K562 (cell line): ENCODE measurements around the gene MGAT5.

Experiments used
- CEBPB ChIP-seq: fragments of 450-650 bp; IDR thresholded peaks from 2 replicates; pipeline ENCODE4 v1.6.1; 2016; ENCODE audit warnings: missing genetic modification characterization, missing compliant biosample characterization
- CREM ChIP-seq: IDR thresholded peaks from 2 replicates; pipeline ENCODE4 v1.6.1; 2014; ENCODE audit warnings: antibody characterized with exemption, low read depth
- FIP1L1 ChIP-seq: fragments of 200-400 bp; formaldehyde crosslinking; IDR thresholded peaks from 2 replicates; pipeline ENCODE4 v1.6.1; 2018; ENCODE audit warnings: mild to moderate bottlenecking, low read depth, low read length; ENCODE audit not compliant: poor library complexity, severe bottlenecking
- MBD2 ChIP-seq: sonication (generic); IDR thresholded peaks from 2 replicates; pipeline ENCODE4 v1.6.1; 2016; ENCODE audit warnings: low read depth, borderline replicate concordance
- RAD21 ChIP-seq, 2 experiments: fragments of 250-450 bp in 1 of 2; fragments of 450-650 bp in 1 of 2; sonication (Bioruptor Pico) in 1 of 2; formaldehyde crosslinking in 1 of 2; IDR thresholded peaks in 1 of 2; conservative IDR thresholded peaks in 1 of 2; 2 replicates each; pipeline versions ENCODE4 v1.4.0 to v1.8.0; 2020 to 2022; ENCODE audit warnings: mild to moderate bottlenecking in 2 of 2, moderate library complexity in 1 of 2
- SIN3B ChIP-seq: fragments of 450-650 bp; IDR thresholded peaks from 2 replicates; pipeline ENCODE4 v1.6.1; 2017; ENCODE audit warnings: low read depth, mild to moderate bottlenecking, moderate library complexity
- SREBF1 ChIP-seq: fragments of 150-350 bp; IDR thresholded peaks from 2 replicates; pipeline ENCODE4 v1.6.1; 2014; ENCODE audit warnings: antibody characterized with exemption, low read depth, low read length, borderline replicate concordance
- SUPT5H ChIP-seq: fragments of 450-650 bp; IDR thresholded peaks from 2 replicates; pipeline ENCODE4 v1.6.1; 2016
- ZNF347 ChIP-seq: fragments of 450-650 bp; formaldehyde crosslinking; IDR thresholded peaks from 2 replicates; pipeline ENCODE4 v1.4.0; 2020; ENCODE audit warnings: low read depth, mild to moderate bottlenecking, moderate library complexity
- TF ChIP-seq, protein P1 (sequence below), 3 experiments: IDR thresholded peaks in 2 of 3; conservative IDR thresholded peaks in 1 of 3; 2 replicates each; pipeline ENCODE4 v1.5.1; 2011 to 2012; ENCODE audit warnings: low read length in 3 of 3, mild to moderate bottlenecking in 3 of 3, control low read depth in 2 of 3, improper control_type of control experiment in 1 of 3, inconsistent platforms in 1 of 3, low read depth in 1 of 3, mixed read lengths in 1 of 3, moderate library complexity in 1 of 3; ENCODE audit not compliant: insufficient read depth in 2 of 3

DNA sequence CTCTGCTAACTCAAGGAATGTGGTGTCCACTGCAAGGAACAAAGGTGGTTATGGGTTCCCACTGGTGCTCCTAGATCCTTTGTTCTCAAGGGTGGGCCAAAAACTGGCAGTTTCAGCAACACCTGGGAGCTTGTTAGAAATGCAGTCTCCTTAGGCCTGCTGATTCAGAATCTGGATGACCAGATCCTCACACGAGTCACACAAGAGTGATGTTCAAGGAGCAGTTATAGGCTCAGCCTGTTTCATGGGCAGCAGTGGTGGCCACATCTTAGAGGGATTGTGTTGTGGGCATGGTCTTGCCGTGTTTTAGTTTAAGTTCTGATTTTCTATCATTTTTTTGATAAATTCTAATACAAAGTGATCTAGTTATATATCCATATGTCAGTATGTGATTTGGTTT is 28.7 kb upstream of the MGAT5 start:
- TF ChIP-seq ZNF347 = no peak
- TF ChIP-seq, protein P1, sequence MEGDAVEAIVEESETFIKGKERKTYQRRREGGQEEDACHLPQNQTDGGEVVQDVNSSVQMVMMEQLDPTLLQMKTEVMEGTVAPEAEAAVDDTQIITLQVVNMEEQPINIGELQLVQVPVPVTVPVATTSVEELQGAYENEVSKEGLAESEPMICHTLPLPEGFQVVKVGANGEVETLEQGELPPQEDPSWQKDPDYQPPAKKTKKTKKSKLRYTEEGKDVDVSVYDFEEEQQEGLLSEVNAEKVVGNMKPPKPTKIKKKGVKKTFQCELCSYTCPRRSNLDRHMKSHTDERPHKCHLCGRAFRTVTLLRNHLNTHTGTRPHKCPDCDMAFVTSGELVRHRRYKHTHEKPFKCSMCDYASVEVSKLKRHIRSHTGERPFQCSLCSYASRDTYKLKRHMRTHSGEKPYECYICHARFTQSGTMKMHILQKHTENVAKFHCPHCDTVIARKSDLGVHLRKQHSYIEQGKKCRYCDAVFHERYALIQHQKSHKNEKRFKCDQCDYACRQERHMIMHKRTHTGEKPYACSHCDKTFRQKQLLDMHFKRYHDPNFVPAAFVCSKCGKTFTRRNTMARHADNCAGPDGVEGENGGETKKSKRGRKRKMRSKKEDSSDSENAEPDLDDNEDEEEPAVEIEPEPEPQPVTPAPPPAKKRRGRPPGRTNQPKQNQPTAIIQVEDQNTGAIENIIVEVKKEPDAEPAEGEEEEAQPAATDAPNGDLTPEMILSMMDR (IDR thresholded peaks at IDR 0.05 in 2 of 3, conservative IDR thresholded peaks at IDR 0.05 in 1 of 3; ENCODE audit: insufficient read depth in 2 of 3, low read depth in 1 of 3, low read length in 3 of 3) = no peak
- TF ChIP-seq RAD21 (CRISPR knock-in tag; conservative IDR thresholded peaks at IDR 0.05 in 1 of 2, IDR thresholded peaks at IDR 0.05 in 1 of 2) = no peak
- no peak for TF ChIP-seq FIP1L1
- no peak for TF ChIP-seq SREBF1
- TF ChIP-seq CREM = no peak
- TF ChIP-seq MBD2 = no peak
- TF ChIP-seq CEBPB (tag) = no peak
- TF ChIP-seq SIN3B = no peak
- no peak for TF ChIP-seq SUPT5H
